Prostate gland (tissue), 2 donors: ENCODE measurements around the gene GPR151. TPM values are rescaled to one million over a fixed set of nuclear protein-coding genes. Genes with fewer than 3 reads are reported as not detected.

Experiments used
- DNase-seq: peaks from one replicate; pipeline ENCODE4 v3.0.0-alpha.2; 2019; ENCODE audit warnings: low spot score
- H3K27ac ChIP-seq, 2 donors: fragments of 200-600 bp; sonication (generic); 2 replicates each; pipeline ENCODE4 v1.5.1; 2017 to 2019
- H3K27me3 ChIP-seq: fragments of 200-600 bp; sonication (generic); replicated peaks from 2 replicates; pipeline ENCODE4 v1.5.1; 2019; ENCODE audit not compliant: insufficient read depth
- H3K36me3 ChIP-seq, 2 donors: fragments of 200-600 bp; sonication (generic); 1 replicate in 1 of 2; 2 replicates in 1 of 2; pipeline versions ENCODE4 v1.5.1 to v1.8.1; 2017 to 2019
- H3K4me1 ChIP-seq: fragments of 200-600 bp; sonication (generic); replicated peaks from 2 replicates; pipeline ENCODE4 v1.5.1; 2019
- H3K4me3 ChIP-seq, 2 donors: fragments of 200-600 bp; sonication (generic); 2 replicates each; pipeline ENCODE4 v1.5.1; 2017 to 2019
- H3K9me3 ChIP-seq: fragments of 200-600 bp; sonication (generic); 2 replicates; pipeline ENCODE4 v1.5.1; 2017
- POLR2A ChIP-seq: fragments of 450-650 bp; IDR thresholded peaks from one replicate; pipeline ENCODE4 v1.6.1; 2016; ENCODE audit warnings: antibody characterized with exemption, mild to moderate bottlenecking
- POLR2AphosphoS5 ChIP-seq: sonication (generic); formaldehyde crosslinking; IDR thresholded peaks from one replicate; pipeline ENCODE4 v1.6.1; 2017; ENCODE audit warnings: antibody characterized with exemption
- WGBS: methylation state at CpG from one replicate; pipeline ENCODE4 v1.1.5; 2018; 5-methylcytosine and 5-hydroxymethylcytosine counted together
- intact Hi-C: fragments of 100-400 bp; cut with DNase I; formaldehyde crosslinking; loops from one replicate; pipeline ENCODE4 v1.14.2; 2022
- total RNA-seq, 2 donors: library from RNA; depleted of rRNA; stranded (reverse); fragments of >200 nt; gene quantifications; one replicate each; pipeline ENCODE4 v1.1.0, GENCODE V29; 2016
- TF ChIP-seq, protein P1 (sequence below), 4 experiments: fragments of 200-600 bp in 2 of 4; fragments of 450-650 bp in 2 of 4; sonication (generic) in 2 of 4; IDR thresholded peaks; 1 replicate in 3 of 4; 2 replicates in 1 of 4; pipeline ENCODE4 v1.5.1; 2016 to 2019; ENCODE audit warnings: antibody characterized with exemption in 4 of 4, mild to moderate bottlenecking in 2 of 4, moderate library complexity in 2 of 4

GPR151 gene
- total RNA-seq, 2 donors from 2014 or later, result not detected

DNA sequence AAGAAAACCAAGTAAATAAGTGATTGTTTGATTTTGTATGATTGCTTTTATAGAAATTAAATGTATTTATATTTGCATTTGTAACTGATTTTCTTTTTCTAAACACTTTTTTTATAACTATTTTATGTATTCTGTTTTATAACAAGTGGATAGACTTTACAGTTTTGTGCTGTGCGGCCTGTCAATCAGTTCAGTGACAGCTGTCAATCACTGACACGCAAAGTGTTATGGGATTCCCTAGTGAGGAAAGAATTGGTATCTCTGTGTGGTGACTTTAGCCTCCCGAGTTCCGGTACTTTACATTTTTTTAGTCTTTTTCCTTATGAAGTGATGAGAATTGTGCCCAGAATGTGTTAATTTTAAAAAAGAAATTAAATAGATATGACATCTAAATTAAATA, 16.3 kb downstream of the GPR151 start:
- DNase-seq, result no peak
- 94% methylated on average over 4 of the region's 4 CpGs for WGBS
- Histone ChIP-seq H3K36me3 (no peaks in the 10 kb centered on the region), H3K9me3 (no peaks in the 10 kb centered on the region), H3K27ac (no peak overlapping the region), H3K27me3 (no peaks in the 10 kb centered on the region), H3K4me1 (no peaks in the 10 kb centered on the region), H3K4me3 (no peak overlapping the region)
- intact Hi-C loops, result no loop called here
- TF ChIP-seq, protein P1, sequence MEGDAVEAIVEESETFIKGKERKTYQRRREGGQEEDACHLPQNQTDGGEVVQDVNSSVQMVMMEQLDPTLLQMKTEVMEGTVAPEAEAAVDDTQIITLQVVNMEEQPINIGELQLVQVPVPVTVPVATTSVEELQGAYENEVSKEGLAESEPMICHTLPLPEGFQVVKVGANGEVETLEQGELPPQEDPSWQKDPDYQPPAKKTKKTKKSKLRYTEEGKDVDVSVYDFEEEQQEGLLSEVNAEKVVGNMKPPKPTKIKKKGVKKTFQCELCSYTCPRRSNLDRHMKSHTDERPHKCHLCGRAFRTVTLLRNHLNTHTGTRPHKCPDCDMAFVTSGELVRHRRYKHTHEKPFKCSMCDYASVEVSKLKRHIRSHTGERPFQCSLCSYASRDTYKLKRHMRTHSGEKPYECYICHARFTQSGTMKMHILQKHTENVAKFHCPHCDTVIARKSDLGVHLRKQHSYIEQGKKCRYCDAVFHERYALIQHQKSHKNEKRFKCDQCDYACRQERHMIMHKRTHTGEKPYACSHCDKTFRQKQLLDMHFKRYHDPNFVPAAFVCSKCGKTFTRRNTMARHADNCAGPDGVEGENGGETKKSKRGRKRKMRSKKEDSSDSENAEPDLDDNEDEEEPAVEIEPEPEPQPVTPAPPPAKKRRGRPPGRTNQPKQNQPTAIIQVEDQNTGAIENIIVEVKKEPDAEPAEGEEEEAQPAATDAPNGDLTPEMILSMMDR (IDR thresholded peaks at IDR 0.05), result no peak
- TF ChIP-seq POLR2A (no peak), POLR2AphosphoS5 (no peak)

DNA sequence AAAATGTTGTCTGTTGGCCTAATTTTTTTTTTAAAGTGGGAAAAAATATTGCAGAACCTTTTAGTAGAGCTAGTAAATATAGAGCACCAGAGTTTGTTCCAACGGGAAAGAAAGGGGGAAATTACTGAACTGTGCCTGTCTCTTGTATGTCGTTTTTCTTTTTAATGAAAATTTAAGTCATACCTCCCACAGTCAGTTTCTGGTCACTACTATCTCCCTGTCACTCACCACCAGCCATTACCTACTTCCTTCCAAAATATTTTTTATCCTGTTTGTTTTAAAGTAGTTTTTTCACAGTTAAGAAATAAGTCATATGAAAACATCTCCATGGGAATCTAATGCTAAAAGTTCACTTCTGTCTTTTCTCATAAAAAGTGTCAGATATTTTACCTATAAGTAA, 21.3 kb downstream of the GPR151 start:
- no peaks in the 10 kb centered on the region for H3K4me1 ChIP-seq
- intact Hi-C loops, result no loop called here
- H3K36me3 ChIP-seq, result no peaks in the 10 kb centered on the region
- WGBS, result 82% methylated on average over 2 of the region's 2 CpGs
- H3K27me3 ChIP-seq, result no peaks in the 10 kb centered on the region
- no peak overlapping the region for H3K27ac ChIP-seq
- no peaks in the 10 kb centered on the region for H3K9me3 ChIP-seq
- DNase-seq, result no peak
- no peak for TF ChIP-seq POLR2A
- TF ChIP-seq POLR2AphosphoS5, result no peak
- TF ChIP-seq, protein P1 (IDR thresholded peaks at IDR 0.05), result no peak
- H3K4me3 ChIP-seq, result no peak overlapping the region

DNA sequence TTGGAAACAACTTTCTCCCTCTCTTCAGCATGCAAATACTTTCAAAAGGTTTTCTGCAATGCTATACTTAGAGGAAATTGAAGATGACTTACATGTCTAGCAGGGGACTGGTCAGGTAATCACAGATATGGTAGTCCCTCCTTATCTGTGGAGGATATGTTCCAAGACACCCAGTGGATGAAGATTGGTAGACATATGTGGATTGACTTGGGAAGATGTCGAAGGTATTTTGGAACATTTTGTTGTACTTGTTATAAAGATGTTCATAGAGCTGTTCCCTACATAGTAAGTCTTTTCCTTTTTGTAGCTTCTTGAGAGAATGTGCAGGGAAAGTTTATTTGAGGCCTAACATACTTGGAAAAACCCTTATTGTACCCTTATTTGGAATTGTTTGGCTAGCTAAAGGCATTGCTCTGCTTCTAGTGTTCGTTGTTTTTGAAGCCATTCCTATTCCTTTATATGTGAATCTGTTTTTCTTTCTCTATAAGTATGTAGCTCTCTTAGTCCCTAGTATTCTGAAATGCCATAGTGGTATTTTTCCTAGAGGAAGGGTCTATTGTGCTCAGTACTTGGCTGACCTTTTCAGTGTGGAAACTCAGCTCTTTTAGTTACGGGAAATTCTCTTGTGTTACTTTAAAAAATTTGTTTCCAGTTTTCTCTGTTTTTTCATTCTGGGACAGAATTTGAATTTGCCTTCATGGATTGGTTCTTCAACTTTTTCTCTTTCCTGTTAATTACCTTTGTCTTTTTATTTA, 25.7 kb downstream of the GPR151 start:
- DNase-seq, result no peak
- intact Hi-C loops, result no loop called here
- Histone ChIP-seq H3K4me1 (no peaks in the 10 kb centered on the region), H3K4me3 (no peak overlapping the region), H3K27ac (no peak overlapping the region), H3K27me3 (no peaks in the 10 kb centered on the region), H3K36me3 (no peaks in the 10 kb centered on the region), H3K9me3 (no peaks in the 10 kb centered on the region)
- WGBS, result 84% methylated on average over 3 of the region's 3 CpGs
- TF ChIP-seq, protein P1 (IDR thresholded peaks at IDR 0.05), result no peak

DNA sequence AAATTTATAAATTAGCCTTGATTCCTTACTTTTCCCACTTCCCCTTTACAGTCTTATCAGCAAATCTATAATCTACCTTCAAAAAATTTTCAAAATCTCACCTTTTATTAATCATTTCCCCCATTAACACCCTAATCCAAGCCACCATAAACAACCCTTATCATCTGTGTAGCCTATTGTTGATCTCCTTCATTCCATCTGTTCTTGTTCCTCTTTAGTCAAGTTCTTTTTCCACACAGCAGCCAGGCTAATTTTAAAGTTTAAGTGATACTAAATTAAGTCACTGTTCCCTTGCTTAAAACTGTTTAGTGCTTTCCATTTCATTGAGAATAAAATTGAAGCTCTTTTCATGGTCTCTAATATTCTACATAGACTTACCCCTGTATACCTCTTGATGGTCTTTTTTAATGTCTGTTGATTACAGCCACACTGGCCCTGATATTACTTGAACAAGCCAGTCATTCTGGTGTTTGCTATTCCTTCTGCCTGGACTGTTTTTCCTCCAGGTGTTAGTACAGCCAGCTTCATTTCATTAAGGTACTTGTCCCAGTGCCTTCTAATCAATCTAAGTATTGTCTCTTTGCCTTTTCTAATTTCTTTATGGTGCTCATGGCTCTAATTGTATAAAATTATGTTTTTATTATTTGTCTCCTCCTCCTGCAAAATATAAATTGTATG, 31.1 kb downstream of the GPR151 start:
- intact Hi-C loops, result no loop called here
- Histone ChIP-seq H3K27ac (no peak overlapping the region), H3K36me3 (no peaks in the 10 kb centered on the region), H3K4me3 (no peak overlapping the region), H3K4me1 (no peaks in the 10 kb centered on the region), H3K9me3 (no peaks in the 10 kb centered on the region), H3K27me3 (no peaks in the 10 kb centered on the region)
- no peak for DNase-seq
- TF ChIP-seq POLR2A, result no peak
- TF ChIP-seq, protein P1 (IDR thresholded peaks at IDR 0.05), result no peak
- TF ChIP-seq POLR2AphosphoS5, result no peak

DNA sequence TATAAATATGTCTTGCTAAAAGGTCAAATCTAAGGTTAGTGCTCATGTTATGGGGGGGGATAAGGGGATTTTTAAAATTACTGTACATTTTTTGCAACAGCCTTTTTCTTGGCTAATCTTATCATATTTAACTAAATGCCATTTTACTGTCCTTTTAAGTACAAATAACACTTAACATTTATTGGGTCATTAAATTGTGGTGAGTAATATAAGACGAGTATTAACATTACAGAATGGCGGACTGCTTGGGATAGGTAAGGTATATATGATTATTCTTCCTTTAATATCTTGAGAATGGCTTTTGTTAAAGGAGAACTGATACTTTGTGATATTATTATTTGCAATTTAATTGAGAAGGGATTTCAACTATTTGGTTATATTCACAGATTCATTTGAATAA, 33.2 kb downstream of the GPR151 start:
- Histone ChIP-seq H3K27ac (no peak overlapping the region), H3K9me3 (no peaks in the 10 kb centered on the region), H3K27me3 (no peaks in the 10 kb centered on the region), H3K36me3 (no peaks in the 10 kb centered on the region), H3K4me1 (no peaks in the 10 kb centered on the region), H3K4me3 (no peak overlapping the region)
- 61% methylated on average over 2 of the region's 2 CpGs for WGBS
- intact Hi-C loops, result no loop called here
- TF ChIP-seq, protein P1 (IDR thresholded peaks at IDR 0.05), result no peak
- no peak for TF ChIP-seq POLR2A
- DNase-seq, result no peak
